Activated naive CD8-positive, alpha-beta T cell treated with anti-CD3 and anti-CD28 coated beads, Interleukin-2, amount 50 U/mL, for 24 hours (primary cell): ENCODE measurements around the gene EHD4.

Source experiments
- ATAC-seq: fragments of 150-1000 bp; cut with Tn5 transposase; one replicate; pipeline ENCODE4 v1.10.0; 2021
- DNase-seq: peaks from one replicate; pipeline ENCODE4 v3.0.0; 2021
- H3K27ac Mint-ChIP-seq: one replicate; pipeline ENCODE4 v1.8.0; 2021; ENCODE audit warnings: mild to moderate bottlenecking, mixed read lengths
- H3K27me3 Mint-ChIP-seq: one replicate; pipeline ENCODE4 v1.8.0; 2021; ENCODE audit warnings: mixed read lengths
- H3K36me3 Mint-ChIP-seq: one replicate; pipeline ENCODE4 v1.8.0; 2021; ENCODE audit warnings: low read depth, mixed read lengths
- H3K4me1 Mint-ChIP-seq: one replicate; pipeline ENCODE4 v1.8.0; 2021; ENCODE audit warnings: mixed read lengths
- H3K4me3 Mint-ChIP-seq: one replicate; pipeline ENCODE4 v1.8.0; 2021; ENCODE audit warnings: mild to moderate bottlenecking, moderate library complexity, mixed read lengths
- H3K9me3 Mint-ChIP-seq: one replicate; pipeline ENCODE4 v1.8.0; 2021; ENCODE audit warnings: mixed read lengths

Gene EHD4

GRCh38 chr15:41972253-41973242, at the start of gene EHD4:
Gene EHD4 (minus strand): TSS chr15:41972557. CDS start chr15:41972494, 63 bp downstream.
- Mint-ChIP-seq H3K4me1 (peaks cover 47% of the 10 kb centered on the region), H3K4me3 (peak within 1 kb of the TSS; percentile 88), H3K27me3 (peaks cover 14% of the 10 kb centered on the region), H3K27ac (peak within 1 kb of the TSS; percentile 91), H3K36me3 (peaks cover 3% of the 10 kb centered on the region), H3K9me3 (no peaks in the 10 kb centered on the region)
- peak; percentile 87 for ATAC-seq
- DNase-seq, result peak; percentile 95

- no peak overlapping the region for H3K4me3 Mint-ChIP-seq
- H3K27me3 Mint-ChIP-seq, result no peaks in the 10 kb centered on the region
- DNase-seq (no peak), ATAC-seq (no peak)
- H3K9me3 Mint-ChIP-seq, result no peaks in the 10 kb centered on the region
- no peak overlapping the region for H3K27ac Mint-ChIP-seq
- no peaks in the 10 kb centered on the region for H3K4me1 Mint-ChIP-seq
- no peaks in the 10 kb centered on the region for H3K36me3 Mint-ChIP-seq
These were observed 49.2 kb upstream of the EHD4 start for GRCh38 chr15:42021593-42021992.

GRCh38 chr15:42020713-42021273, 48.4 kb upstream of the EHD4 start, which contains the start of gene PLA2G4E:
Gene PLA2G4E (minus strand): TSS chr15:42021042. CDS start chr15:42021030, 12 bp downstream.
- no peaks in the 10 kb centered on the region for H3K9me3 Mint-ChIP-seq
- ATAC-seq, result no peak
- no peak within 1 kb of the TSS for H3K4me3 Mint-ChIP-seq

GRCh38 chr15:42018306-42019224, 46.2 kb upstream of the EHD4 start:
- H3K4me1 Mint-ChIP-seq, result no peaks in the 10 kb centered on the region
- H3K27ac Mint-ChIP-seq, result peak overlapping the region; percentile 34
- no peaks in the 10 kb centered on the region for H3K27me3 Mint-ChIP-seq
- no peak overlapping the region for H3K4me3 Mint-ChIP-seq
- ATAC-seq (no peak), DNase-seq (no peak)
- no peaks in the 10 kb centered on the region for H3K36me3 Mint-ChIP-seq
- no peaks in the 10 kb centered on the region for H3K9me3 Mint-ChIP-seq

More at GRCh38 chr15:42020713-42021273, 48.4 kb upstream of the EHD4 start, which contains the start of gene PLA2G4E:
- Mint-ChIP-seq H3K4me1 (no peaks in the 10 kb centered on the region), H3K27me3 (no peaks in the 10 kb centered on the region), H3K27ac (no peak within 1 kb of the TSS), H3K36me3 (no peaks in the 10 kb centered on the region)
- DNase-seq, result no peak

GRCh38 chr15:42016971-42017370, 44.6 kb upstream of the EHD4 start:
- H3K36me3 Mint-ChIP-seq, result no peaks in the 10 kb centered on the region
- H3K27ac Mint-ChIP-seq, result no peak overlapping the region

GRCh38 chr15:42014406-42014805, 42.0 kb upstream of the EHD4 start:
- H3K4me1 Mint-ChIP-seq, result peaks cover 12% of the 10 kb centered on the region
- no peak for DNase-seq
- H3K4me3 Mint-ChIP-seq, result no peak overlapping the region
- ATAC-seq, result no peak
- H3K27ac Mint-ChIP-seq, result no peak overlapping the region
- no peaks in the 10 kb centered on the region for H3K36me3 Mint-ChIP-seq
- no peaks in the 10 kb centered on the region for H3K9me3 Mint-ChIP-seq
- peaks cover 2% of the 10 kb centered on the region for H3K27me3 Mint-ChIP-seq

More at GRCh38 chr15:42016971-42017370, 44.6 kb upstream of the EHD4 start:
- Mint-ChIP-seq H3K4me3 (no peak overlapping the region), H3K27me3 (peaks cover 2% of the 10 kb centered on the region), H3K4me1 (no peaks in the 10 kb centered on the region), H3K9me3 (no peaks in the 10 kb centered on the region)
- ATAC-seq (no peak), DNase-seq (no peak)

GRCh38 chr15:42012928-42013482, 40.6 kb upstream of the EHD4 start:
- Mint-ChIP-seq H3K9me3 (no peaks in the 10 kb centered on the region), H3K4me1 (peaks cover 12% of the 10 kb centered on the region), H3K36me3 (no peaks in the 10 kb centered on the region), H3K27ac (no peak overlapping the region), H3K27me3 (peaks cover 2% of the 10 kb centered on the region), H3K4me3 (no peak overlapping the region)
- ATAC-seq, result no peak
- DNase-seq, result no peak

GRCh38 chr15:42012241-42012640, 39.9 kb upstream of the EHD4 start:
- ATAC-seq (no peak), DNase-seq (no peak)
- Mint-ChIP-seq H3K4me3 (no peak overlapping the region), H3K4me1 (peaks cover 14% of the 10 kb centered on the region), H3K36me3 (no peaks in the 10 kb centered on the region), H3K27me3 (peaks cover 2% of the 10 kb centered on the region), H3K27ac (no peak overlapping the region), H3K9me3 (no peaks in the 10 kb centered on the region)

GRCh38 chr15:42011074-42011473, 38.7 kb upstream of the EHD4 start:
- DNase-seq (no peak), ATAC-seq (no peak)
- Mint-ChIP-seq H3K9me3 (no peaks in the 10 kb centered on the region), H3K36me3 (no peaks in the 10 kb centered on the region), H3K4me3 (no peak overlapping the region), H3K27me3 (peaks cover 2% of the 10 kb centered on the region), H3K27ac (peak overlapping the region; percentile 75), H3K4me1 (peaks cover 17% of the 10 kb centered on the region)

- DNase-seq (no peak), ATAC-seq (peak; percentile 76)
- Mint-ChIP-seq H3K27ac (peak overlapping the region; percentile 75), H3K27me3 (peaks cover 2% of the 10 kb centered on the region), H3K36me3 (no peaks in the 10 kb centered on the region), H3K4me1 (peaks cover 23% of the 10 kb centered on the region), H3K9me3 (no peaks in the 10 kb centered on the region), H3K4me3 (no peak overlapping the region)
These were observed 38.1 kb upstream of the EHD4 start for GRCh38 chr15:42010434-42010833.

GRCh38 chr15:42009474-42009873, 37.1 kb upstream of the EHD4 start:
- Mint-ChIP-seq H3K27ac (no peak overlapping the region), H3K4me1 (peaks cover 24% of the 10 kb centered on the region), H3K27me3 (peaks cover 2% of the 10 kb centered on the region), H3K9me3 (no peaks in the 10 kb centered on the region), H3K36me3 (no peaks in the 10 kb centered on the region), H3K4me3 (no peak overlapping the region)
- ATAC-seq, result no peak
- DNase-seq, result no peak

- H3K36me3 Mint-ChIP-seq, result no peaks in the 10 kb centered on the region
These were observed 36.7 kb upstream of the EHD4 start for GRCh38 chr15:42009022-42009421.

GRCh38 chr15:42007386-42007785, 35.0 kb upstream of the EHD4 start:
- H3K27ac Mint-ChIP-seq, result no peak overlapping the region
- no peak overlapping the region for H3K4me3 Mint-ChIP-seq
- H3K36me3 Mint-ChIP-seq, result no peaks in the 10 kb centered on the region
- H3K27me3 Mint-ChIP-seq, result peaks cover 3% of the 10 kb centered on the region
- H3K4me1 Mint-ChIP-seq, result peaks cover 24% of the 10 kb centered on the region
- H3K9me3 Mint-ChIP-seq, result no peaks in the 10 kb centered on the region
- ATAC-seq, result no peak
- no peak for DNase-seq

More at GRCh38 chr15:42009022-42009421, 36.7 kb upstream of the EHD4 start:
- Mint-ChIP-seq H3K27me3 (peaks cover 3% of the 10 kb centered on the region), H3K27ac (no peak overlapping the region), H3K4me1 (peaks cover 24% of the 10 kb centered on the region), H3K9me3 (no peaks in the 10 kb centered on the region), H3K4me3 (no peak overlapping the region)
- no peak for ATAC-seq
- DNase-seq, result no peak

GRCh38 chr15:42002333-42002732, 30.0 kb upstream of the EHD4 start:
- no peak overlapping the region for H3K27ac Mint-ChIP-seq
- no peak for DNase-seq
- H3K4me3 Mint-ChIP-seq, result no peak overlapping the region
- no peaks in the 10 kb centered on the region for H3K9me3 Mint-ChIP-seq
- H3K27me3 Mint-ChIP-seq, result peaks cover 6% of the 10 kb centered on the region
- no peak for ATAC-seq
- no peaks in the 10 kb centered on the region for H3K36me3 Mint-ChIP-seq
- H3K4me1 Mint-ChIP-seq, result peaks cover 22% of the 10 kb centered on the region
